Measurements from ENCODE around the gene C1orf210. TPM values are rescaled to one million over a fixed set of nuclear protein-coding genes. Genes with fewer than 3 reads are reported as not detected.

C1orf210 gene
- total and polyA plus RNA-seq, 2 of the 13 experiments (the other 11 are each of a cell fraction or from before 2014, with no cell fraction given), result 0.49 to 5.1 TPM

DNA sequence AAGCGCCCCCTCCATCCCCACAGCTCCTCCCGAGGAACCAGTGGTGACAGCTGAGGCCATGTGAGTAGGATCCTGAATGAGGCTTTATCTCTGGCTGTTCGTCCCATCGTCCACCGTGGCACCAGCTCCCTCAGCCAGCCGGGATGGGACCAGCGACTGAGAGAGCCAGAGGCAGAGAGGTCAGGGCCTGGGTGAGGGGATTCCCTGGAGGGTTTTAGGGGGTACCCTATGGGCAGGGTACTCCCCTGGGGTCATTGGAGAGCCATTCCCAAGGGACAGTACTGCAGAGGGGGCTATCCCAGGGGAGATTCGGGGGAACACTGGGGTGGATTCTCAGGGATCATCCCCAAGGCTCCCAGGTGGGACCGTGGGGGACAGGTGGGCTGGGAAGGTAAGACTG is 13.2 kb downstream of the C1orf210 start (continued):
- TF ChIP-seq, protein P1, sequence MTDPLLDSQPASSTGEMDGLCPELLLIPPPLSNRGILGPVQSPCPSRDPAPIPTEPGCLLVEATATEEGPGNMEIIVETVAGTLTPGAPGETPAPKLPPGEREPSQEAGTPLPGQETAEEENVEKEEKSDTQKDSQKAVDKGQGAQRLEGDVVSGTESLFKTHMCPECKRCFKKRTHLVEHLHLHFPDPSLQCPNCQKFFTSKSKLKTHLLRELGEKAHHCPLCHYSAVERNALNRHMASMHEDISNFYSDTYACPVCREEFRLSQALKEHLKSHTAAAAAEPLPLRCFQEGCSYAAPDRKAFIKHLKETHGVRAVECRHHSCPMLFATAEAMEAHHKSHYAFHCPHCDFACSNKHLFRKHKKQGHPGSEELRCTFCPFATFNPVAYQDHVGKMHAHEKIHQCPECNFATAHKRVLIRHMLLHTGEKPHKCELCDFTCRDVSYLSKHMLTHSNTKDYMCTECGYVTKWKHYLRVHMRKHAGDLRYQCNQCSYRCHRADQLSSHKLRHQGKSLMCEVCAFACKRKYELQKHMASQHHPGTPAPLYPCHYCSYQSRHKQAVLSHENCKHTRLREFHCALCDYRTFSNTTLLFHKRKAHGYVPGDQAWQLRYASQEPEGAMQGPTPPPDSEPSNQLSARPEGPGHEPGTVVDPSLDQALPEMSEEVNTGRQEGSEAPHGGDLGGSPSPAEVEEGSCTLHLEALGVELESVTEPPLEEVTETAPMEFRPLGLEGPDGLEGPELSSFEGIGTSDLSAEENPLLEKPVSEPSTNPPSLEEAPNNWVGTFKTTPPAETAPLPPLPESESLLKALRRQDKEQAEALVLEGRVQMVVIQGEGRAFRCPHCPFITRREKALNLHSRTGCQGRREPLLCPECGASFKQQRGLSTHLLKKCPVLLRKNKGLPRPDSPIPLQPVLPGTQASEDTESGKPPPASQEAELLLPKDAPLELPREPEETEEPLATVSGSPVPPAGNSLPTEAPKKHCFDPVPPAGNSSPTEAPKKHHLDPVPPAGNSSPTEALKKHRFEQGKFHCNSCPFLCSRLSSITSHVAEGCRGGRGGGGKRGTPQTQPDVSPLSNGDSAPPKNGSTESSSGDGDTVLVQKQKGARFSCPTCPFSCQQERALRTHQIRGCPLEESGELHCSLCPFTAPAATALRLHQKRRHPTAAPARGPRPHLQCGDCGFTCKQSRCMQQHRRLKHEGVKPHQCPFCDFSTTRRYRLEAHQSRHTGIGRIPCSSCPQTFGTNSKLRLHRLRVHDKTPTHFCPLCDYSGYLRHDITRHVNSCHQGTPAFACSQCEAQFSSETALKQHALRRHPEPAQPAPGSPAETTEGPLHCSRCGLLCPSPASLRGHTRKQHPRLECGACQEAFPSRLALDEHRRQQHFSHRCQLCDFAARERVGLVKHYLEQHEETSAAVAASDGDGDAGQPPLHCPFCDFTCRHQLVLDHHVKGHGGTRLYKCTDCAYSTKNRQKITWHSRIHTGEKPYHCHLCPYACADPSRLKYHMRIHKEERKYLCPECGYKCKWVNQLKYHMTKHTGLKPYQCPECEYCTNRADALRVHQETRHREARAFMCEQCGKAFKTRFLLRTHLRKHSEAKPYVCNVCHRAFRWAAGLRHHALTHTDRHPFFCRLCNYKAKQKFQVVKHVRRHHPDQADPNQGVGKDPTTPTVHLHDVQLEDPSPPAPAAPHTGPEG (CRISPR knock-in tag; IDR thresholded peaks at IDR 0.05), result no peak
- TF ChIP-seq XRCC5 (optimal IDR thresholded peaks at IDR 0.05; ENCODE audit: low read length) (no peak), ZNF589 (CRISPR knock-in tag; conservative IDR thresholded peaks at IDR 0.05) (no peak), DNMT3B (CRISPR knock-in tag; conservative IDR thresholded peaks at IDR 0.05) (no peak)

DNA sequence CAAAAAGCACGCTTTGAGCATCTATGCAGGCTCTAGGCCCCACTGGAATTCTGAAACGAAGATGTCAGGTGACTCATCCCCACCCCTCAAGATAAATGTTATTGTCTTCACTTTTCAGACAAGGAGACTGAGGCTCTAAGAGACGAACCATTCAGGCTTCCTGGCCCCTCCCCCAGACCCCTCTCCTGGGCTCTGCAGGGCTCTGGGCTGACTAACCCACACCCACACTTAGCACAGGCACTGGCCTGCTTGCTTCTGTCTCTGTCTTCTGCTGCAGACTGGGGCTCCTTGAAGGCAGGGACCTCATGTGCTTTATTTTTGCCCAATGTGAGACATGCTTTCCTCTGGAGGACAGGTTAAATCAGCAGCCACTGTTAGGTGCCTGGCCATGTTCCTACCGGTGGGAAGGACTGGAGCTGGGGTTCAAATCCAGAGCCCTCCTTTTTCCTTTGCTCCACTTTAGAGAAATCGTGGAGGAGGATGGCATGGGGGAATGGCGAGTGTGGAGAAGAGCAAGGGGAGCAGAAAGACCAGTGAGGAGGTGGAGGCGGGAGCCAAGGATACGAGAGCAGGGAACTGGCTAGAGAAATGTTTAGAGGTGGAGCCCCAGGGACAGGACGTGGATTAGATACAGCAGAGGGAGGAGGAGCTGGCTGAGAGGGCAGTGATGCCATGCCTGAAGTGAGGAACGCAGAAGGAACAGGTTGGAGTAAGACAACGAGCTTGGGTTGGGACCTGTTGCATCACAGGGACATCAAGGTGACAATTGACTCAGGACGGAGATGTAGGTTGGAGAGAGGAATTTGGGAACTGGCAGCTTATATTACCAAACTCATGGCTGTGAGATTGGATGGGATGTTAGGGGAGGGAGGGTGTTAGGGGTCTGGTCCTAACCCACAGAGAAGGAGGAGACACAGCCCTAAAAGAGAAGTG is 13.9 kb downstream of the C1orf210 start:
- ATAC-seq (no peak), FAIRE-seq (no peak), DNase-seq (ENCODE audit: low spot score) (no peak)
- intact Hi-C loops (cut with micrococcal nuclease; ENCODE audit: unreplicated experiment) (no loop called here), in situ Hi-C loops (cut with HindIII; ENCODE audit: extremely low pct_ligation_motif_present, low pct_unique_long_range_greater_than_20kb) (no loop called here)
- CTCF ChIA-PET (ENCODE audit: low intra/inter-chr PET ratio, low total read pairs), result no interaction called here
- H3K36me3 ChIP-seq (replicated peaks in 1 of 2; ENCODE audit: control insufficient read depth in 1 of 2, insufficient read depth in 2 of 2, low read length in 2 of 2), result no peaks in the 10 kb centered on the region
- no peaks in the 10 kb centered on the region for H3K79me2 ChIP-seq (ENCODE audit: insufficient read depth, low read length)
- no peak overlapping the region for H3K4me3 ChIP-seq (replicated peaks in 1 of 3; ENCODE audit: insufficient read depth in 1 of 3, low read depth in 2 of 3, low read length in 3 of 3)
- H3K9me3 ChIP-seq (ENCODE audit: low read length), result no peaks in the 10 kb centered on the region
- no peak for TF ChIP-seq RAD51 (IDR thresholded peaks at IDR 0.05; ENCODE audit: borderline replicate concordance)
- no peak for TF ChIP-seq ZNF678 (CRISPR knock-in tag; IDR thresholded peaks at IDR 0.05)
- TF ChIP-seq, protein P2, sequence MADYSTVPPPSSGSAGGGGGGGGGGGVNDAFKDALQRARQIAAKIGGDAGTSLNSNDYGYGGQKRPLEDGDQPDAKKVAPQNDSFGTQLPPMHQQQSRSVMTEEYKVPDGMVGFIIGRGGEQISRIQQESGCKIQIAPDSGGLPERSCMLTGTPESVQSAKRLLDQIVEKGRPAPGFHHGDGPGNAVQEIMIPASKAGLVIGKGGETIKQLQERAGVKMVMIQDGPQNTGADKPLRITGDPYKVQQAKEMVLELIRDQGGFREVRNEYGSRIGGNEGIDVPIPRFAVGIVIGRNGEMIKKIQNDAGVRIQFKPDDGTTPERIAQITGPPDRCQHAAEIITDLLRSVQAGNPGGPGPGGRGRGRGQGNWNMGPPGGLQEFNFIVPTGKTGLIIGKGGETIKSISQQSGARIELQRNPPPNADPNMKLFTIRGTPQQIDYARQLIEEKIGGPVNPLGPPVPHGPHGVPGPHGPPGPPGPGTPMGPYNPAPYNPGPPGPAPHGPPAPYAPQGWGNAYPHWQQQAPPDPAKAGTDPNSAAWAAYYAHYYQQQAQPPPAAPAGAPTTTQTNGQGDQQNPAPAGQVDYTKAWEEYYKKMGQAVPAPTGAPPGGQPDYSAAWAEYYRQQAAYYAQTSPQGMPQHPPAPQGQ (CRISPR knock-in tag; IDR thresholded peaks at IDR 0.05; ENCODE audit: borderline replicate concordance), result no peak
- peaks cover 73% of the 10 kb centered on the region for H3K4me1 ChIP-seq (ENCODE audit: insufficient read depth, low read length)
- H3K27me3 ChIP-seq (ENCODE audit: control insufficient read depth in 1 of 2, insufficient read depth in 2 of 2, low read length in 2 of 2), result peaks cover 0 to 3% of the 10 kb centered on the region in 2 experiments; a peak in 1 of 5 replicates
- H3K27ac ChIP-seq (ENCODE audit: extremely low read length, insufficient read depth, low read length), result no peak overlapping the region
- POLR2A ChIA-PET, result no interaction called here
- WGBS (ENCODE audit: low lambda C conversion rate), result 30% methylated on average over 12 of the region's 12 CpGs
- H3K4me2 ChIP-seq (ENCODE audit: low read depth, low read length), result no peak overlapping the region
- H2AFZ ChIP-seq (ENCODE audit: low read length), result no peak overlapping the region
- BruUV-seq (replicated peaks), result no TSS peak
- no peaks in the 10 kb centered on the region for H4K20me1 ChIP-seq (ENCODE audit: insufficient read depth, low read length)
- no peak overlapping the region for H3K9ac ChIP-seq (ENCODE audit: insufficient read depth, low read depth, low read length)
